SK-N-SH treated with all-trans-retinoic acid at 6 μM for 48 hours (cell line): ENCODE measurements around the gene PDCD11.

Experiments
- CSDC2 ChIP-seq: fragments of 250-450 bp; sonication (Bioruptor Pico); IDR thresholded peaks from 2 replicates; pipeline ENCODE4 v1.5.0; 2020; ENCODE audit warnings: mild to moderate bottlenecking, moderate library complexity
- ESRRG ChIP-seq: fragments of 250-450 bp; sonication (Bioruptor Pico); IDR thresholded peaks from 2 replicates; pipeline ENCODE4 v1.6.1; 2021; ENCODE audit warnings: mild to moderate bottlenecking
- PATZ1 ChIP-seq: fragments of 250-450 bp; sonication (Bioruptor Pico); IDR thresholded peaks from 2 replicates; pipeline ENCODE4 v1.8.0; 2020; ENCODE audit warnings: mild to moderate bottlenecking, moderate library complexity, borderline replicate concordance
- POU6F1 ChIP-seq: fragments of 250-450 bp; sonication (Bioruptor Pico); IDR thresholded peaks from 2 replicates; pipeline ENCODE4 v1.8.0; 2021; ENCODE audit warnings: low read depth, mild to moderate bottlenecking, moderate library complexity, borderline replicate concordance
- RARB ChIP-seq: fragments of 250-450 bp; sonication (Bioruptor Pico); IDR thresholded peaks from 2 replicates; pipeline ENCODE4 v1.8.0; 2021; ENCODE audit warnings: mild to moderate bottlenecking, moderate library complexity
- SNAI2 ChIP-seq: fragments of 250-450 bp; sonication (Bioruptor Pico); IDR thresholded peaks from 2 replicates; pipeline ENCODE4 v1.5.0; 2020; ENCODE audit warnings: mild to moderate bottlenecking, moderate library complexity
- TCF4 ChIP-seq: fragments of 250-450 bp; sonication (Bioruptor Pico); IDR thresholded peaks from 2 replicates; pipeline ENCODE4 v1.8.0; 2021; ENCODE audit warnings: mild to moderate bottlenecking, moderate library complexity, borderline replicate concordance
- ZNF8 ChIP-seq: fragments of 450-650 bp; formaldehyde crosslinking; IDR thresholded peaks from 2 replicates; pipeline ENCODE4 v1.5.0; 2020; ENCODE audit warnings: mild to moderate bottlenecking, moderate library complexity

- TF ChIP-seq CSDC2 (CRISPR knock-in tag): no peak
- TF ChIP-seq POU6F1 (CRISPR knock-in tag): no peak
- no peak for TF ChIP-seq ZNF8 (CRISPR knock-in tag)
- no peak for TF ChIP-seq ESRRG (CRISPR knock-in tag)
- TF ChIP-seq TCF4 (CRISPR knock-in tag): no peak
- no peak for TF ChIP-seq RARB (CRISPR knock-in tag)
- TF ChIP-seq SNAI2 (CRISPR knock-in tag): no peak
- TF ChIP-seq PATZ1 (CRISPR knock-in tag): no peak
Measured at GRCh38 chr10:103427866-103428265, 31.4 kb downstream of the PDCD11 start.
